CD4-positive, alpha-beta T cell treated with Interleukin-15 for 4 hours (primary cell): ENCODE data around the gene GRID1.

Source experiments
- DNase-seq: peaks from one replicate; pipeline ENCODE4 v3.0.0-alpha.2; 2020; ENCODE audit warnings: low spot score

Gene GRID1

DNA sequence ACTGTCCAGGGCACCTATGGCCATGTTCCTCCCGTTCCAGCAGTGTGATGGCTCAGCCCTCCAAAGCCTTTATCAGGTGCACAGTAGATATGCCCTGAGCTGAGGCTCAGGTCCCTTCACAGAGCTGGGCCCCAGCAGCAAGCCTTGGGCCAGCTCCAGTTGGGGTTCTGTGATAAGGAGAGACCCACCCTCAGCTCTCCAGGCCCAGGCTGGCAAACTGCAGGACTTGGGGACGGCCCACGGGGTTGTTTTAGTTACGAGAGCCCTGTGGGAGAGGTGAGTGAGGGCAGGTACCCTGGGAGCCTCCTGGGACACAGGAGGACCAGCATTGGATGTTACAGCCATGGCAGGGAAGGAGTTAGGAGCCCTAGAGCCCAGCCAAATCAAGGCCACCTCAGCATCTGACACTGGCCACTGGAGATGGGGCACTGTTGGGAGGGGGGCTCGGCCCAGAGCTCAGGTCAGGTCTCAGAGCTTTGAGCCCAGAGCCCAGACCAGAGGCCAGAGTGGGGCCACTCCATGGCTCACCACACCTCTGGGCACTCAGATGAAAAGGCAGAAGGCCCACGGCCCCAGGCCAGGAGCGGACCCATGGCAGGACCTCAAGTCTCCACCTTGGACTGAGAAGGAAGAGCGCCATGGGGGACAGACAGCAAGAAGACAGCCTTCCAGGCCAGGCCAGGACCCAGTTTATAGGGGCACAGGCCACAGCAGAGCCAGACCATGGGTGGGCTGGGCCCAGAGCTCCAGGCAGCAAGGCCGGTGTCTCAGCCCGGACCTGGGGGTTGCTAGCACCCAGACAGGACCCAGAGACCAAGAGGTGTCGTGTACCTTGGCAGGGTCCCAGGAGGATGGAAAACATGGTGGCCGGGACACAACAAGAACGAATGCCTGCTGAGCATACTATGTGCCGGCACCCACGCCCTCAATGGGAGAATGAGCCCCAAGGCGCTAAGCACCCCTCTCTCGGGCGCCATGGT lies 12.8 kb downstream of the GRID1 start:
- no peak for DNase-seq

DNA sequence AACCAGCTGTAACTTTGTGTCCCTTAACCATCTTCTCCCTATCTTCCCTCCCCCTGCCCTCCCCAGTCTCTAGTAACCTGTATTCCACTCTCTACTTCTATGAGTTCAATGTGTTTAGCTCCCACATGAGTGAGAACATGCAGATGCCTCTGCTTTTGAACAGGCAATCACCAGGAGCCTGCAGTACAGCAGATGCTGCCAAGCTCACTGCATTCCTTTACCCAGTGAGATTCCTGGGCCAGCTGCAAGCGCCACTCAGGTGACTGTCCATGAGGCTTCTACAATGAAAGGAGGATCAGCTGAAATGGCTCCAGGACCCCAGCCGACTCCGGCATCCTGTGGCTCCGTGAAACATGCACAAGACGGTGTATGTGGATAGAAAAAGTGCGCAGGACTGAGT lies 15.7 kb downstream of the GRID1 start:
- DNase-seq = no peak

DNA sequence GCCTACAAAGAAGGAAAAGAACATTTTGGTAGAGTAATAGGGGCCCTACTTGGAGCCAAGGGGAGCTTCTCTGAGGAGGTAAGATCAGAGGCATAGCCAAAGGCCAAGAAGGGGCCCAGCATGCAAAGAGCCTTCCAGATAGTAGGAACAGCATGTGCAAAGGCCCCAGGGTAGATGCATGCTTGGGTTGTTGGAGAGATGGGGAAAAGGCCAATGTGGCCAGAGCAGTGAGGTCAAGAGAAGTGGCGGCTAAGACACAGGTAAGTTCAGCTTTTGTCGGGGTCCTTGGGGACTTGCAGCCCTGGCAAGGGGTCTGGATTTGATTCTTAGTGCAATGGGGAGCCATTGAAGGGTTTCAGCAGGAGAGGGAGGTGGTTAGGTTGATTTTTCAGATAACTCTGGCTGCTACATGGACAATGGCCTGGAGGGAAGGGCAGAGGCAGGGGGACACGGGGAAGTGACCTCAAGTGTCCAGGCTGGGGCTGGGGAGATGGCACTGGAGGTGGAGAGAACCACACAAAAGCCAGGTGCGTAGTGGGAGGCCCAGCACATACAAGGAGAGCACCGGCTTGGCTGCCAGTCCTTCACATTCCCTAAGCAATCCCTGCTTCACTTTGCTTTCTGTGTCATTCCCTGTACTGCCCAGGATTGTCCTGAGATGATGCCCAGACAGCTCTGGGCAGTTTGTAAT lies 16.5 kb downstream of the GRID1 start:
- no peak for DNase-seq

DNA sequence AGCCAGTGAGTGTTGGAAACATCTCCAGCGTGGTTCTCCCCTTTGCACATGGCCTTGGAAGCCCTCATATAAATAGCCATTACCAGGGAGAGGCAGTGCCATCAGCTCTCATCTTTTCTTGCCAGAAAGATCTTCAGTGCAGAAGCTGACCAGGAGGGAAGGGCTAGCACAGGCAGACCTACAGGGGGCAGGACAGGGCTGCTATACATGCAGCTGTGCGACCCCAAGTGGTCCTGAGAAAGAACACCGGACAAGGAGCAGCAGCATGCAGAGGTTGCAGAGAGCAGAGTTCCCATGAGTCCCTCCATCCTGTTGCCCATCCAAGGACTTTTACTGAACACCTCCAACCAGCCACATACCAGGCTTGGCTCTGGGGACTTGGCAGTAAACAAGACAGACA lies 17.1 kb downstream of the GRID1 start:
- no peak for DNase-seq

DNA sequence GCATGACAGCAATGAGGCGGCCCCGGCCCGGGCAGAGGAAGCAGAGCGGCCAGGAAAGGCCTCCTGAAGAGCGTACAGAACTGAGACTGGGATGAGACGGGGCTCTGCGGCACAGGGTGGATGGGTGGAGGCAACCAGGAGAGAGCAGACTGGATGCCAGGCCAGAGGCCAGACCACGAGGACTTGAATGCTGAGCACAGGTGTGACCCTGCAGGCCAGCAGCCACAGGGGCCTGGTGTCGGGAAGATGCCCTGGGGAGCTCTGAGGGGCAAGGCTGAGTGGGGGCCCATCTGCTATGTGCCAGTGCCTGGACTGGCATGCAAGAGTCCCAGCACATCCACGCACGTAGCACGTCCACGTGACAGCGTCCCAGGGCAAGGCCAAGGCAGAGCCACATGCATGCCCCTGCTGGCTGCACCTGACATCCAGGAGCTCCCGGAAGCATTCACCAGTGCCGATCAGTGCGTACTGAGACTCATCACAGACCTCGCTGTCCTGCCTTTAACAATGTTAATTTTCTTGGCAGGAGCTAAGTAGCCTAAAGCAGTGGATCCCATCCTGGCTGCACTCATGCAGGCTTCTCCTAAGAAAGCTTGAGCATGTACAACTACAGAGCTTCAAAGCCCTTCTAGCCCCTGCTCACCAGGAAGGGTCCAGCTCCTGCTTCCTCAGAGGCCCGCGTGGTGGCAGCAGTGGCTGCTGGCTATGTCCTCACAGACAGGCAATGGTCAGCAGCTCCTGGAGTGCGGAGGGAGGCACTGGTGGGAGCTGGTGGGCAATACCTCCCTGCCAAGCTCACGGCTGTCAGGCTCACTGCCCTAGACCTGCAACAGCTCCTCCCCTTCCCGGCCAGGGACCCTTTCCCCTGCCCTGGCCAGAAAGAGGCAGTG lies 18.0 kb downstream of the GRID1 start:
- DNase-seq = no peak

DNA sequence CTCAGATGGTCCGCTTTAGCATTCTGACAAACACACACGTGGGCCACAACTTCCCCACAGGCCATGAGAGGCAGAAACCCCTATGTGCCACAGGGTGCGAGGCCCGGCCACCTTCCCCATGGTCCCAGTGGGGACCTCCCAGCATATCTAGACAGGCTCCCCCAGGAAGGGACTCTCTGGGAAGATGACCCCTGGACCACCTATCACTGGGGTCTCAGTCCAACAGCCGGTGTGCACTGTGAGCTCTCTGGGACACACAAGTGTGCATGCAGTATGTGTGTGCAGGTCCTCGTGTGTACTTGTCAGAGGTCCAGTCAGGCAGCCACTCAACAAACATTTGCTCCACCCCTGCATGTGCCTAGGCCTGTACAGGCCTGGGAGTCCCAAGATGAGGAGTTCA lies 18.7 kb downstream of the GRID1 start:
- DNase-seq = no peak

DNA sequence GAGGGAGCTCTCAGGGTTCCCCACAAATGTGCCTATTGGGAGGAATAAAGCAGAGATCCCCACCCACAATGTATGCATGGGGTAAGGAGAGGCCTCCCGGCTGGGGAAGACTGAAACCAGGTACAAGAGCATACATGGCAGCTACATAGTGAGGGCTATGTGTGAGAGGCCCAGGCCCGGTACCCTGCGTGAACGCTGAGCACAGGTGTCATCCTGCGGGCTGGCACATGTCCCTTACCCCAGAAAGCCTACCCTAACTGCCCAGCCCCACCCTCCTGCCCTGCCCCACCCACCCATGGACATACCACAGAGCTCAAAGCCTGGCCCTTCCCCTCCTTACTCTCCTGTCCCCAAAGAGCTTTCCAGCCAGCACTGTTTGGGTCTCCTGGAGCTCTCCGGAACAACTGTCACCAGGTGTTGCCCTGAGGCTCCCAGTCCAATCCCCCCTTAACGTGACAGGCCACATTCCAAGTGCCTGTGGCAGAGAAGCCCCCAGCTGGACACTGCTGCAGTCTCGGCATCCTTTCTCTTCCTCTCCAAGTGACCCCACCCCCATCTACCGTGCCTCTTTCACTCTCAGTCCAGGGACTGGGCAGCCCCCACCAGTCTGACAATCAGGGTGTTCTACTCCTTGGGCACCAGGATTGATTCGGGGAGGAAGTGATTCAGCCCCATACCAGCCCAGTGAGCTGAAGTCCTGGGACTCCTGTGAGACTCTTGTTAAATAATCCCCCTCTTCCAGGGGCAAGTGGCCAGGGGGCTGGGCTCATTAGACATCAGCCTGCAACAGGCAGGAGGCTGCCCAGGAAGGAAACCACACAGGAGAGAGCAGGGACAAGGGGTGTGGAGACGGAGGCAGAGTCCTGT lies 19.6 kb downstream of the GRID1 start:
- DNase-seq = no peak

DNA sequence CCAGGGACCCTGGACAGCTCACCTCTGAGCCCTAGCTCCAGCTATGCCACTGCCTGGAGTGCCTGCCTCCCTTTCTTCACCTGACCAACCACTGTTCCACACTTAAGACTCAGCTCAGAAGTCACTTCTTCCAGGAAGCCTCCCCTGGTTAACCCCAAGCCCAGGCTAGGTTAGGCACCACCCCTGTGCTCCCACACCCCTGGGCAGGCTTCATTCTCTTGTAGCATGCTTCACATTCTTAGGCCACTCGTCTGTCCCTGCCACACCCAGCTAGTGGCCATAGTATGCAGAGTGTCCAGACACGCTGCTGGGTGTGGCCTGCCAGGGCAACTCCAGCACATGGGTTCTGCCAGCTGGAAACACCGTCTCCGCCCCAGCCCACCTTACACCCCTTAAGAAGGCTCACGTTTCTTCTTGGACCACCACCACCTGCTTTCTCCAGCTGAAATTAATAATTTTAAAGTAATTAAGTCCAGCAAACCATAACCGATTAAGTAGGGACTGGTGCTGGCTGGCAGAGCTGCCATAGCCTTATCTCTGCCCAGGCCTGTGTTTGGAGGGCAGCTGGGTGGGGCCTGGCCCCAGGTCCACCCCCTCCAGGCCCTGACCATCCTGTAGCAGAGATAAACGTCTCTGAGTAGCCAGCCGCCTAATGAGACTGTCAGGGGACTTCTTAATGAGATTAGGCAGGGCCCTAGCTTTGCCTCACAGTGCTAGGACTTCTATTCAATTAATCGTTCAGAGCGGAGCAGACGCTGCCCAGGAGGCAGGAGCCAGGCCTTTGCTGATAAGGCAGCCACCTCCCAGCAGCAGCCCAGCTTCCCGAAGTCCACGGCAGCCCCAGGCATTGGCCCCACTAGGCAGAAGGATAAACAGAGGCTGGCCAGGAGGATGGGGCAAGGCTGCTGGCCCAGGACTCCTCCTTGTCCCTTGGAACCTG lies 20.5 kb downstream of the GRID1 start:
- DNase-seq = no peak

DNA sequence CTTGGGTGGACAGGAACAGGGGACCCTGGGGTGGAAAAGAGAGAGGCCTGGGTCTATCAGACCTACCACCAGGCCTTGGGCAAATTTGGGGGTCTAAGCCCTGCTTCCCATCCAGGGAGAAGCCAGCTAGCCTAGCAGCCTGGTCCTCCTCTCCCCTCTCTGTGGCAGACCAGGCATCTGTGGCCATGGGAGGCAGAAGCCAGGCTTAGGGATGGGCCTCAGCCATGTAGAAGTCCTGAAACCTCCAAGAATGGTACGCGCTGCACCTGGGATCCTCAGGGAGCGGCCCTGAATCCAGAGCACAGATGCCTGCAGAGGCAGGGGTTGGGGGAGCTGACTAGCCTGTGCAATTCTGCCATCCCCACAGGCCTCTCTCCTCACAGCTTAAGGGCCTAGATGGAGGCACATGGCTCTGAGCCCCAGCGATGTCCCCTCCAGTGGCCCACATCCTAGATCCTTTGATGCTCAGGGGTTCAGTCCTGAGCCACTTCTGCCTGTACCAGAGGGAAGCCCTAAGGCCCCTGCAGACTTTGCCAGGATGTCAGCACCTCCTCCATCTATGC lies 21.2 kb downstream of the GRID1 start:
- no peak for DNase-seq

DNA sequence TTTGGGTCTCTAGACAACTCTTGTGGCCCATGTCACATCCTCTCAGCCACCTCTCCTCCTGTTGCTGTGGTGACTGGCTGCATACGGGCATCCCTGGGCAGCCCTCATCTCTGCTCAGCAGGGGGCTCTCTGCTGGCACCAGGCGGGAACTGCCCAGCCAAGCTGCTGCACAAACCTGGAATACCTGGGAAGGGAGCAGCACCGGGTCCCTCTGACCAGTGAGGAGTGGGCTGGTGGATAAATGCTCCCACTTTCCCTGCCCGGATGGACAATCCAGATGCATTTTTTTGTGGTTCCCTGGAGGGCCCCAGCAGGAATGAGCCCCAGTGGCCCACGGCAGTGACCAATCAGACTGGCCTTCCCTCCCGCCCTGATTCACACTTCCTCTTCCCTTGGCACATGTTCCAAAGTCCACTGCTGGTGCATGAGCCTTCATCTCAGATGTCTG lies 21.9 kb downstream of the GRID1 start:
- DNase-seq = no peak

DNA sequence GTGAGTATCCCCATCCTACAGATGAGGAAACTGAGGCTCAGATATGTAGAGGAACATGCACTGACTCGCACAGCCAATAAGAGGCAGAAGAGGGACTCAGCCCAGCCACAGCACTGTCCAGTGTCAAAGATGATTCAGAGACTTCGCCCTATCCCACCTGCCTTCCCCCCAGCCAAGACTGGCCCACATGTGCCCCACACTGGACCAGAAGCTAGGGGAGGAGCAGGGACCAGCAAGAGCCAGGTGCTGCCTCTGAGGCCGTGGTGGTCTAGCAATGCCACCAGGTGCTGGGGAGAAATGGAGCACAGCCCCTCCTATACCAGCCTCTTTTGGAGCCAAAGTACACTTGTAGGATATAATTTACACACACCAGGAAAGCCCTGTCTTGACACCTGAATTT lies 22.3 kb downstream of the GRID1 start:
- no peak for DNase-seq

DNA sequence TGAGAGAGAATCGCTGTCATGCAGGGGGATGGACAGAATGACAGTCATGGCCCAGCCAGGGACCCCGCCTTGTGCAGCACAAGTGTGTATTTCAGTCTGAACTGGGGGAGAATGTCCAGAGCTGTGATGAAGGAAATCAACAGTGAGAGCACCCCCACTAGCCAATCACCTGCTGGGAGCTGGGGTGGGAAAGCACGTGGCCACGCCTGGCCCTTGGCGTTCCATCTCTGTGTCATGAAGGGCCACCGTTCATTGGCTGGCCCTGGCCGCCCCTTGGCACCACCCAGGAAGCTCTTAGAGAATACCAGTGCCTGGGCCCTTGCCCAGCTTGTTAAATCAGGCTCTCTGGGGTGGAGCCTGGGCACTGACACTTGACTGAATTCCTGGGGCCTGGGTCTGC lies 22.8 kb downstream of the GRID1 start:
- DNase-seq = no peak

DNA sequence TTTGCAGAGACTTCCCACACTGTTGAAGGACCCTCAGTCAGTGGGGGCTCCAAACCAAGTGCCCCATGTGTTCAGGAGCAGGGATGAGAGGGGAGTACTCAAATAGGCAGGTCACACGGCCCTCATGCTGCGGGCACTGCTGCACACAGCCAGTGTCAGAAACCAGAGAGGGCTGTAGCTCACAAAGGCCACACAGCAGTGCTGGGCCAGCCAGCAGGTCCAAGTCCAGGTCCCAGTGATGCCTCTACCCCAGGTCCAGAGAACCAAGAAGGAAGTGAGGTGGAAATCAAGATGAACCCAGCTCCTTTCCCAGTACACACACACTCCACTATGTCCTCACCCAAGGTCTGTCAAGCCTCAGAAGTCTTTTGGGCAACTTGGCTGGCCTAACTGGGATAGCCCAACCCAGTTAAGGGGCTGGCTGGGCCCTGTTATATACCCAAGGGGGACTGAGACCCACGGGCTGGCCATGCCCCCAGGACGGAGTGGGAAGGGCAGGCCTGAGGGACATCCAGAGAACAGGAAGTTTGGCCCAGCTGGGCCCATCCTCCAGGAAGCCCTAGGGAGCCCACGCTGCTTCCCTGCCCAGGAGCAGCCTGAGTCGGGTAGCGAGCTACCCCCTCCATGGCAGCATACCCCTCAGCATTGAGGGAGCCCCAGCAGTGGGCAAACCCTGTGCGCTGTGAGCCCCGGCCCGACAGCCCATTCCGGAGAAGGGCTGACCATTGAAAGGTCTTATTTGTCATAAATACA lies 24.3 kb downstream of the GRID1 start:
- DNase-seq = no peak

DNA sequence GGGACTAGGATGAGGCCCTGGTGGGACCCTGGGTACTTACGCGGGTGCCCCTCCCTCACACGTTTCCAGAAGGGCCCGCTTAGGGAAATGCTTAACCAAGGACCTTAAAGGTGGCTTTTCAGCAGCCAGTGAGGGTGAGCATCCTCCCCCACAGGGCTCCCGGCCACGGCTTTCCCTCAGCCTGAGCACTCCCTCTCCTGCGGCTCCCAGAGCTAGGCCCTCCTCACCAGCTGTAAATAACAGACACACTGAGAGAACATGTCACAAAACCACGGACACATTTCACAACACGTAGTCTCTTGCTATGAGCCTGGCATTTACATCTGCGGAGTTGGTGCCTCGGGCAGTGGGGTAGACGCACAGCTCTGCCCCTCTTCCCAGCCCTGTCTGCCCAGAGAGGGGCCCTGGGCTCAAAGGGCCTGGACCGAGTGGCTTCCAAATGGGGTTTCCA lies 25.2 kb downstream of the GRID1 start:
- DNase-seq = no peak

DNA sequence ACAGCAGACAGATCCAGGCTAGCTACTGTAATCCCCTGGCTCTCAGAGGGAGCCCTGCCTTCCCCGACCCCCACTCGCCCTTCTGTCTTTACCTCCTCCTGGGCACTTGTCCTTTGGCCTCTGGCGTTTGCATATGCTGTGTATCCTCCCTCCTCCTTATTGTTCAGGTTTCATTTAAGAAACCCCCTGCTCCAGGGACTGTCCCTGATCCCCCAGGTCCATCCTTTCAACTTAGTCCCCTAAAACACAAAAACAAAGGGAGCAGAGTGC lies 25.7 kb downstream of the GRID1 start:
- DNase-seq = no peak

DNA sequence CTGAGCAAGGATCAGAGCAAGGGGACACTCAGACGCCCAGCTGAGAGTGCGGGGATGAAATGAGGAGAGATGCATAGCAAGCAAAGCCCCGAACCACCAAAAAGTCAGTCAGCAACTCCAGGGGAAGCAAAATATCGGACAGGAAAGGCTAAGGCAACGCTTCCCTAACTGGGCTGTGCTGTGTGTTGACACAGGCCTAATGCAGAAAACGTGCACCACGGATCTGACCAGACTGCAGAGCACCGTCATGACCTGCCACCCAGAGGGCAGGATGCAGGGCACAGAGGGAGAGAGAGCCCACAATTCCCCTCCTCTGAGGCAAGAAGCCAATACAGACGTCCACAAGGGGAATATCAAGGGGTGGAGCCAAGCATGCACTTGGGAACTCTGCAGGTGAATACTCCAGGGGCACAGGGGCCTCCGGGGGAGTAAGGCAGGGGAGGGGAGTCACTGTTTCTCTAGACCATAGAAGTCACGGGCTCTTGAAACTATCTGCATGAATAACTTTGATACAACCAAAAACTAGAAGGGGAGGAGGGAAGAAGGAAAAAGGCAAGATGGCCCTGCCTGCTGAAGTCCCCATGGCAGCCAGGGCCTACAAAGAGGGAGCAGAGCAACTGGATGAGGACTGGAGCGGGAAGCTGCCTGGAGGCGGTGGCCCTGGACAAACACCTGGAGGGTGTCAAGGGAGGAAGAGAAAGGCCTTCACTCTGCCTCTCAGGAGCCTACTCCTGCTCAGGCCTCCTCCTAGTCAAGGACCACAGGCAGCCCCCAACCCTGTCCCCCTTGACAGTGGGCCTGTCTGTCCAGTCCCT lies 26.2 kb downstream of the GRID1 start:
- DNase-seq = no peak

DNA sequence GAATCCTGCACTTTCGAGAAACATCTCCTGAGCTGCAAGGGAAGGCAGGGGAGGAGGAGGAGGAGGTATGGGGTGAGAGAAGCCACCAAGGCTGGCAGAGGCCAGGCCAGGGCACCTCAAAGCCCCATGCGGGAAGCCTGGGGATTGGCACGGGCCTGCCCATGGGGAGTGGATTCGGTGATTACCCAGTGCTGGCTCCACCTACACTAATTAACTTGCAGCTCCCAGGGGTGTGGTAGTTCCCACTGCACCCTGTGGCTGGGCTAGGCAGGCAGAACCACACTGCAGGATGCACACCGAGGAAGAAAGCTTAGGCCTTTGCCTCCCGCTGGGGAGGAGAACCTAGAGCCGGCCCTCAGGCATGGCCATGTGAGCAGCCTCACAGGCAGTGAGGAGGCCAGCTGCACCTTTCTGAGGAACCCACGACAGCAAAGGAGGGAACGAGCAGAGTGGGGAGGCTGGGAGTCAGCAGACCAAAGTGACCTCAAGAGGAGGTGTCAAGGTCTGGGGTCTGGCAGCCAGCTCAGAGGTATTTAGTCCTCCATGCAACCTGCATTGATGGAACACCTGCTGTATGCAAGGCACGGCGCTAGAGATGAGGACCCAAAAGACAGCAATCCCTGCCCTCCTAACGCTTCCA lies 27.2 kb downstream of the GRID1 start:
- DNase-seq = no peak

DNA sequence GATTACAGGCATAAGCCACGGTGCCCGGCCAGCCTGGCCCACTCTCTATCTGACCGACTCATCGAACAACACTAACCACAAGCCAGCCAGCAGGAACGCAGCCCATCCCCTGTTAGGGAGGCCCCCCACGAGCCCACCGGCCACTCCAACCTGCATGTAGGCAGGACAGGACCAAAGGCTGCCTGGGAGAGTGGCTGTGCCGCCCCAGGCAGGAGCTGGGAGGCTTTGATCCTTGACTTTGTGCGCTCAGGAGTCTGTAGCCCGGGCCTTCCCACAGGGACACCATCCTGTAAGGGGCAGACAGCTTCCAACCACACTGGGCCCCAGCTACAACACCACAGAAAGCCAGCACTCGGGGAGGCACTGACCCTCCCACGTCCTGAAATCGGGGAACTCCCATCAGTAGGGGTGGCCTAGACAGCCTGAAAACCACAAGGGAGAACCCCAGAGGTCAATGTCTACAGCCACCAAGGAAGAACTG lies 29.4 kb downstream of the GRID1 start:
- DNase-seq = no peak
